Neural progenitor cell (in vitro differentiated cells): Measurements from ENCODE around the gene PITPNC1.
"Not testable (repeated sequence)": the region's sequence is repeated elsewhere in the genome, so short reads cannot be mapped to it uniquely, and the experiment has no call there.

Source experiments
- EZH2 ChIP-seq: fragments of 200-600 bp; sonication (generic); IDR thresholded peaks from 2 replicates; pipeline ENCODE4 v1.6.1; 2017; ENCODE audit warnings: antibody characterized with exemption, mild to moderate bottlenecking, moderate library complexity
- EZH2phosphoT487 ChIP-seq: fragments of 200-600 bp; sonication (generic); IDR thresholded peaks from 2 replicates; pipeline ENCODE4 v1.6.1; 2017; ENCODE audit warnings: antibody characterized with exemption
- TF ChIP-seq, protein P1 (sequence below): fragments of 200-600 bp; sonication (generic); IDR thresholded peaks from 2 replicates; pipeline ENCODE4 v1.5.1; 2017; ENCODE audit warnings: antibody characterized with exemption, mild to moderate bottlenecking

DNA sequence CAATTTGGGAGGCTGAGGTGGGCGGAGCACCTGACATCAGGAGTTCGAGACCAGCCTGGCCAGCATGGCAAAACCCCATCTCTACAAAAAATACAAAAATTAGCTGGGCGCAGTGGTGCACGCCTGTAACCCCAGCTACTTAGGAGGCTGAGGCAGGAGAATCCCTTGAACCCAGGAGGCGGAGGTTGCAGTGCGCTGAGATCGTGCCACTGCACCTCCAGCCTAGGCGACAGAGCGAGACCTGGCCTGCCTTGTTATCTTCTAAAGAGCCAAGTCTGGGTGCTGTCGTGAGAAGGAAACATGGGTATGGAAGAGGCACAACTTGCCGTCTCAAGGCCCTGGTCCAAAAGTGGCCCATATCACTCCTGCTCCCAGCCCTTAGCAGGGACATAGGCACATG, 103.9 kb downstream of the PITPNC1 start:
- TF ChIP-seq, protein P1, sequence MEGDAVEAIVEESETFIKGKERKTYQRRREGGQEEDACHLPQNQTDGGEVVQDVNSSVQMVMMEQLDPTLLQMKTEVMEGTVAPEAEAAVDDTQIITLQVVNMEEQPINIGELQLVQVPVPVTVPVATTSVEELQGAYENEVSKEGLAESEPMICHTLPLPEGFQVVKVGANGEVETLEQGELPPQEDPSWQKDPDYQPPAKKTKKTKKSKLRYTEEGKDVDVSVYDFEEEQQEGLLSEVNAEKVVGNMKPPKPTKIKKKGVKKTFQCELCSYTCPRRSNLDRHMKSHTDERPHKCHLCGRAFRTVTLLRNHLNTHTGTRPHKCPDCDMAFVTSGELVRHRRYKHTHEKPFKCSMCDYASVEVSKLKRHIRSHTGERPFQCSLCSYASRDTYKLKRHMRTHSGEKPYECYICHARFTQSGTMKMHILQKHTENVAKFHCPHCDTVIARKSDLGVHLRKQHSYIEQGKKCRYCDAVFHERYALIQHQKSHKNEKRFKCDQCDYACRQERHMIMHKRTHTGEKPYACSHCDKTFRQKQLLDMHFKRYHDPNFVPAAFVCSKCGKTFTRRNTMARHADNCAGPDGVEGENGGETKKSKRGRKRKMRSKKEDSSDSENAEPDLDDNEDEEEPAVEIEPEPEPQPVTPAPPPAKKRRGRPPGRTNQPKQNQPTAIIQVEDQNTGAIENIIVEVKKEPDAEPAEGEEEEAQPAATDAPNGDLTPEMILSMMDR = not testable (repeated sequence)
- not testable (repeated sequence) for TF ChIP-seq EZH2phosphoT487, EZH2
